ENCODE results near the gene GCNT1.
"Not testable (repeated sequence)": the region's sequence is repeated elsewhere in the genome, so short reads cannot be mapped to it uniquely, and the experiment has no call there.

GCNT1 gene

GRCh38 chr9:76493496-76493895 is 34.5 kb downstream of the GCNT1 start:
- not testable (repeated sequence) for DNase-seq

GRCh38 chr9:76500061-76500460 is 41.1 kb downstream of the GCNT1 start:
- DNase-seq, result no peak

- DNase-seq, result no peak
These were observed 43.8 kb downstream of the GCNT1 start for GRCh38 chr9:76502746-76503145.

- no peak for DNase-seq
These were observed 51.1 kb downstream of the GCNT1 start for GRCh38 chr9:76510041-76510440.

- no peak for DNase-seq
These were observed 51.5 kb downstream of the GCNT1 start for GRCh38 chr9:76510446-76510845.

- no peak for DNase-seq
These were observed 53.8 kb downstream of the GCNT1 start for GRCh38 chr9:76512826-76513225.

- no peak for DNase-seq
These were observed 57.4 kb downstream of the GCNT1 start for GRCh38 chr9:76516350-76516749.

- DNase-seq, result no peak
These were observed 57.9 kb downstream of the GCNT1 start for GRCh38 chr9:76516871-76517270.

- no peak for DNase-seq
These were observed 60.3 kb downstream of the GCNT1 start for GRCh38 chr9:76519075-76519835.

- no peak for DNase-seq
These were observed 62.3 kb downstream of the GCNT1 start for GRCh38 chr9:76521244-76521681.

- DNase-seq, result no peak
These were observed 62.9 kb downstream of the GCNT1 start for GRCh38 chr9:76521906-76522305.

- not testable (repeated sequence) for DNase-seq
These were observed 64.7 kb downstream of the GCNT1 start for GRCh38 chr9:76523617-76524200.

- no peak for DNase-seq
These were observed 66.2 kb downstream of the GCNT1 start for GRCh38 chr9:76525196-76525595.

GRCh38 chr9:76526026-76526425 is 67.0 kb downstream of the GCNT1 start:
- no peak for DNase-seq

- DNase-seq, result no peak
These were observed 69.1 kb downstream of the GCNT1 start for GRCh38 chr9:76528056-76528455.

GRCh38 chr9:76528642-76529190 is 69.7 kb downstream of the GCNT1 start:
- no peak for DNase-seq

- DNase-seq, result no peak
These were observed 70.7 kb downstream of the GCNT1 start for GRCh38 chr9:76529653-76530052.

GRCh38 chr9:76530458-76531110 is 71.6 kb downstream of the GCNT1 start:
- DNase-seq, result no peak

- DNase-seq, result no peak
These were observed 72.3 kb downstream of the GCNT1 start for GRCh38 chr9:76531231-76531780.

- DNase-seq, result not testable (repeated sequence)
These were observed 73.9 kb downstream of the GCNT1 start for GRCh38 chr9:76532877-76533276.

GRCh38 chr9:76534026-76534425 is 75.0 kb downstream of the GCNT1 start:
- DNase-seq, result peak; percentile 27

- DNase-seq, result no peak
These were observed 78.2 kb downstream of the GCNT1 start for GRCh38 chr9:76537150-76537646.

GRCh38 chr9:76539180-76539579 is 80.2 kb downstream of the GCNT1 start:
- DNase-seq, result no peak
